HG03469 (cell line): ENCODE measurements around the gene MYO3B.

Experiments
- ATAC-seq: cut with Tn5 transposase; IDR thresholded peaks from one replicate; pipeline ENCODE4 v1.9.1; 2021; ENCODE audit warnings: mild to moderate bottlenecking, moderate library complexity, moderate number of reproducible peaks; ENCODE audit not compliant: unreplicated experiment

The MYO3B gene

GRCh38 chr2:170177950-170178781 is at the start of gene MYO3B:
MYO3B (plus strand) TSS chr2:170178147; CDS start chr2:170178288, 141 bp downstream.
- no peak for ATAC-seq

- peak; percentile 45 for ATAC-seq
These were observed 38.5 kb upstream of the MYO3B start for GRCh38 chr2:170139276-170139967.

- ATAC-seq: no peak
These were observed 37.4 kb upstream of the MYO3B start for GRCh38 chr2:170140561-170140960.

GRCh38 chr2:170141865-170142264 is 36.1 kb upstream of the MYO3B start:
- no peak for ATAC-seq

DNA sequence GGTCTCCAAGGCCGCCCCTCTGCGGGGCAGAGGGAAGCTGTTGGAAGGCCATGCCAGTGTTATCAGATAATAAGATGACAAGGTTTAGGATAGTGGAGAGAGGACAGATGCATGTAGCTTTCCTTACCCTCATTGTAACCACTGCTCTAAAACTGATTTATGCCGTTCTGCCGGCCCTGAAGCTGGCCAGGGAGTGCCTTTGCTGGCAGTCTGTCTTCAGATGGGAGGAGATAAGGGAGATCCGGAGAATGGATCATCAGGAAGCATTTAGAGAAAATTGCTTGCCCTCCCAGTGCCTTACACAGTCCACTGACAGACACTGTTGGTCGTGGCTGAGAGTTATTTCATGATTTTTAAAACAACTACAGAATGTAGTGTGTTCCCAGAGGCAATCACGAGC is 35.4 kb upstream of the MYO3B start:
- ATAC-seq: no peak

DNA sequence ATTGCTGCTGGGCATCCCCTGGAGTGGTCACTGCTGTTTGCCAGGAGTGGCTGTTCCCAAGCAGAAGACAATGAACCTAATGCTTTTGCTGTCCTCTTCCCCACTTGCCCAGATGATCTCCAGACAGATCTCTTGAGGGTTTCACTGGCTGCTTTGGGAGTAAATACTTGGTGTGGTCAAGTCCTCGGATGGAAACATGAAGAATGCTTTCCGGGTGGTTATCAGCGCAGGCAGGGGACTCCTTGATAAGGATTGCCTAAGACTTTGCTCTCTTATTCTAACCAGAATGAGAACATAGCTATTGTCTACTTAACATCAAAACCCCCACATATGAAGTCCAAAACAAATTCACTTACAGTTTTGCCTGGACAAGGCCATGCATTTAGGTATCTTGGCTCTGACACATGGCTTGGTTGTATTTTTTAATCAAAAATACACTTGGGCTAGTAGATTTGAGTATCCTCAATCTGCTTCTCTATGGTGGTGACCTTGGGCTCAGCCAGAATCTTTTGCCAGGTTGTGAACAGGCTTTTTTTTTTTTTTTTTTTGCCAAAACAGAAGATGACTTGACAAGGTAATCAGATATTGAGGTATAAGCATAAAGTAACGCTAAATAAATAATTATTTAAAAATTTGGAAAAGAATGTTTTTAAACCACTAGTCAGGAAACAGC is 34.8 kb upstream of the MYO3B start:
- no peak for ATAC-seq

GRCh38 chr2:170144761-170145160 is 33.2 kb upstream of the MYO3B start:
- ATAC-seq: no peak

DNA sequence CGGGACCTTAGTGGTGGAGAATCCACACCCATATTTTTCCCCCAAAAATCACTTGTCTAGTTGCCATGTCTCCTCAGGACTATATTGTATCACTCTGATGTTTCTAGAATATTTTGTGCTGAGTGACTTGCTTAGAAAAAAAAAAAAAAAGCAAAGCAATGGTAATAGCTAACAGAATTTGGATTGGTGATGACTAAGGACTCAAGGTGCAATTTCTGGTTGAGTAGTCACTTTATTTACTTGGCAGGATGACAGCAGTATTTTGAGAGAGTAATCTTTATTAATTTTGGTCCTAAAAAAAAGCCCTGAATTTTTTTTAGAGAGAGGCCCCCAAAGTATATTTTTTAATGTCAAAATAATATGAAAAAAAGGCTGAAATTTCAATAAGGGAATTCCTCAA is 32.8 kb upstream of the MYO3B start:
- ATAC-seq: no peak

DNA sequence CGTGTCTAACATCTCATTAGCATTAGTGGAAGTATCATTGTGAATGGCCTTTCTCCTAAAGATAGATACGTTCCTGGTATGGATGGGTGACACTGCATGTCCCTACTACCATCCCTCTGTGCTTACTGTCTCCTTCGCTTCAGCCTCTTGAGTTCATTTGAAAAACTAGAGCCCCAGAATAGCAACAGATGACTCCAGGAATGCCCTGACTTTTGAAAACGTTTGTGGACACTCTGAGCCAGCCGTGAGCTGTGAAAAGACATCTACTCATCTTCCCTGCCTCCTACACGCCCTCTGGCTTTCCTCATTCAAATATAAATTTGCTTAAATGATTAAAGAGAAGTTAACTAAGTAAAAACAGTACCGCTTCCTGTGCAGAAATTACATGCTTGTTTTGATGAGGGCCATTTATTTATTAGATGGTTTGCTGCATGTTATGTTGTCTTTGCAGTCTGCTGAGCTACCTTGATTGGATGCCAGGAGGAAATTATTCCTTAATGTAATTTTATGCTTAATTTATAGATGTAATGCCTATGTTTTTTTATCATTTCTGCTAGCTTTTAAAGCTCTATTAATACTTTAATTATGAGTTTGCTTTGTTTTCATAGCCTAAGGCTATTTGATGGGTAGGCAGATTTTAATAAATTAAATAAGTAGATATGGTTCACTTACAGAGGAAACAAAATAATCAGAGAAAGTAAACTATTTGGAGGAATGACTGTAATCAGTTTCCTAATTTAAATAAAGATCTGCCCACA is 32.1 kb upstream of the MYO3B start:
- no peak for ATAC-seq

DNA sequence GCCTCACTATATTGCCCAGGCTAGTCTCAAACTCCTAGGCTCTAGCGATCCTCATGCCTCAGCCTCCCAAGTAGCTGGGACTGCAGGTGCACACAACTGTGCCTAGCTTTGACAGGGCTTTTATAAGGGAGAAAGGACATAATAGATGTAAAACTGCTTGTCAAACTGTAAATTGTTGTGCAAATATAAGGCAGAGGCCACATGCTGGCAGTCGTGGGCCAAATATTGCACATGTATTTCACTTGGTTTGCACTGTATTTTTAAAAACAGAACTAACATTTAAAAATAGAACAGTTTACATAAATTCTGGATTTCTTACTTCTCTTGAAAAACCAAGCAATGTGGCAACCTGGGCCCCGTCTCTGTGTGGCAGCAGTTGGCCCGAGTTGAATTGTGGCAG is 31.2 kb upstream of the MYO3B start:
- no peak for ATAC-seq

DNA sequence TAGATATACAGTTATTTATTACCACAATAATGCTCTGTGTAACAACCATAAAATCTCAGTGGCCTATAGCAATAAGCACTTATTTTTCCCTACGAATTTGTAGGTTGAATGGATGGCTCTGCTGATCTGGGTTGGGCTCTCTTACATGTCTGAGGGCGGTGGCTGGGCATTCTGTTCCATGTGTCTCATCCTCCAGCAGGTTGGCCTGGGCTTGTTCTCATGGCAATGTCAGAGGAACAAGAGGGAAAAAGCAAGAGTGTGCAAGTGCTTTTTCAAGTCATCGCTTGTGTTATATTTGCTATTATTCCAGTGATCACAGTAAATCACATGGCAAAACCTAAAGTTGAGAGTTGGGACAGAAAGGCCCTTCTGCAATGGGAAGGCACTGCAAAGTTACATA is 30.4 kb upstream of the MYO3B start:
- ATAC-seq: no peak

GRCh38 chr2:170148161-170148560 is 29.8 kb upstream of the MYO3B start:
- ATAC-seq: no peak

GRCh38 chr2:170152421-170152820 is 25.5 kb upstream of the MYO3B start:
- no peak for ATAC-seq

DNA sequence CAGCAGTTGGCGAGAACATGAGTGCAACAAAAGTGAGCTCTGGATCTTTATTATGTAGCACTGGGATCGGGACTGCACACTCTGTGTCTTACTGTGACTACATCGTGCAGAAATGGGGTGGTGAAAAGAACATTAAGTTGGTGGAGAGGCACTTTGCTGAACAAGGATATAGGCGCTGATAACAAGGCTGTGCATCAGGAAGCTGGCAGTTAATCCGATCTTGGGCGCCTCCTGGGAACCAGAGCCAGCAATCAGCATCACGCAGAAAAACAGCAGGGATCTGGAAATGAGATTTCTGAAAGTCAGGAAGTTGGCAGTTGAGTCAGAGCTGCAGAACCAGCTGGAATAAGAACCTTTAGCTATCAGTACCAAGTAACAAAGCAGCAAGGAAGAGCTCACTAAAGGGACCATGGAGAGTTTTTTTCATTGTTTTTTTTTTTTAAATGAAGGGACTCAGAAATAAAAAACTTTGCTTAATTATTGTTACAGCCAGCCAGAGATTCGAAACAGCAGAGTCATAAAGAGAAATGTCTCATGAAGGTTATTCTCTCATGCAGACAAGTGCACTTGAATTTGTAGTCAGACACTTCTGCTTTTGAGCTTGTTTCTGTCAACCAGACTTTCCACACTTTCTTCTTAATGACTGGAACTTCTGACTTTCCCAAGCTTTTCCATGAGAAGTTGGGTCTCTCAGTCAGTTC is 22.8 kb upstream of the MYO3B start:
- ATAC-seq: no peak

- ATAC-seq: no peak
These were observed 22.2 kb upstream of the MYO3B start for GRCh38 chr2:170155723-170156253.

DNA sequence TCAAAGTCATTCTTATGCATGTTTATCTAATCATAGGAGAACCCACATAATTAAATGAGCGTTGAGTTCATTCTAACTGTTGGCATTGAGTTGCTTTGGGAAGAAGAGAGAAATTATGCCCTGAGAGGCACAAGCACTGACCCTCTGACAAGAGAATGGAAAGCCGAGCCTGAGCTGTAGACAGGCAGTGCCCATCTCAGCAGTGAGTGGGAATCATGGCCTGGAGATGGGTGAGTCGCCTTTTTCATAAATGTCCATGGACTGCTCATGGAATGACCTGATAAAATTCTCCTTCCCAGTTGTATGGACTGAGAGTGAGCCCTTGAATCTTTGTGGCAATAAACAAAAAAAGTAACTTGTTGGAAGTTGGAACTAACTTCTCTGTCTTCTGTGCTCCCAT is 21.4 kb upstream of the MYO3B start:
- ATAC-seq: no peak

GRCh38 chr2:170157025-170157684 is 20.8 kb upstream of the MYO3B start:
- no peak for ATAC-seq

- no peak for ATAC-seq
These were observed 18.9 kb upstream of the MYO3B start for GRCh38 chr2:170159060-170159459.

DNA sequence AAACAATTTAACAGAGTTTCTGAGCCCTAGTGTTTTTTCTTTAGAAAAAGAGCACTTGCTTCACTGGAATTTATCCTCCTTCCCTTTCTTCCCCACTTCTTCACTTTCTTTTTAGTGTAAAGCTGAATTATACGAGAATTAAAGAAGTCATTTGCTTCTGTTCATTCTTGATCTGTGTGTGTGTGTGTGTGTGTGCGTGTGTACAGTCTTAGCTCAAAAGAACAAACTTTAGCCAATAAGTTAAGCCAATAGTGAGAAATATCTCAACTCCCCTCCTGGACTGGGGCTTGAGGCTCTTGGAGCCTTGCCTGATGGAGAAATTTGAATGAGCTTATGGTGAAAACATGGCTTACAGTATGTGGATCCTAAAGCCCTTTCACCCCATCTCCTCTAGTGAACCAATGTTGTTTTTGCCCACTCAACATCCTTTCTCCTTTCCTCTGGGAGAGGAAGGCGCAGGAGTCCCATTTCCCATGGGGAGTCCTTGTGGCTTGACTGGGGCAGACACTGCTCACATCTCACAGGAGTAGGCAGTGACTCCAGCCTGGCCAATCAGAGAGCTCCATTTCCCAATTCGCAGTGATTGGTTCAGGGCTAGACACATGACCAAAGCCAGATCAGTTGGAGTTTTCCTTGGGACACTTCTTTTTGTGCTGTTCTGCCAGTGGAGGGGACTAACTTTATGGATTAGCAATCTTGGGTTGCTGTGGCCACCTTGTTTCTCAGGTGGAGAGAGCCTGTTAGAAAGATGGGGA is 16.3 kb upstream of the MYO3B start:
- ATAC-seq: no peak
